CD4-positive, alpha-beta T cell (primary cell): Measurements from ENCODE around the gene MSMB. TPM values are rescaled to one million over a fixed set of nuclear protein-coding genes. Genes with fewer than 3 reads are reported as not detected.

Experiments used
- ATAC-seq: fragments of 200-7000 bp; cut with Tn5 transposase; one replicate; pipeline ENCODE4 v1.10.0; 2022; ENCODE audit warnings: mild to moderate bottlenecking; ENCODE audit not compliant: poor library complexity
- CTCF ChIA-PET: fragments of 350-600 bp; sonication (Branson Sonifier 250); formaldehyde crosslinking; loops from one replicate; lab custom pipeline; 2021; ENCODE audit warnings: antibody characterized with exemption, inconsistent platforms; lab: Charles Lee
- POLR2A ChIA-PET: fragments of 350-600 bp; sonication (Branson Sonifier 250); formaldehyde crosslinking; loops from one replicate; lab custom pipeline; 2021; ENCODE audit warnings: antibody characterized with exemption, inconsistent platforms; lab: Charles Lee
- DNase-seq, 14 experiments: peaks; one replicate each; pipeline ENCODE4 v3.0.0-alpha.2; 2013 to 2020; ENCODE audit warnings: mixed read lengths in 2 of 14
- H3K27ac ChIP-seq, 2 donors: one replicate each; pipeline versions ENCODE4 v1.5.1 to v1.7.0; 2013; ENCODE audit warnings: low read length in 2 of 2, low read depth in 1 of 2, mild to moderate bottlenecking in 1 of 2
- H3K27me3 ChIP-seq, 2 experiments: 1 replicate in 1 of 2; 2 replicates in 1 of 2; pipeline versions ENCODE4 v1.6.1 to v1.7.0; 2013; ENCODE audit warnings: low read length in 2 of 2, control low read depth in 1 of 2, mild to moderate bottlenecking in 1 of 2, moderate library complexity in 1 of 2; ENCODE audit not compliant: insufficient read depth in 2 of 2, control insufficient read depth in 1 of 2
- H3K36me3 ChIP-seq: one replicate; pipeline ENCODE4 v1.6.1; 2013; ENCODE audit warnings: low read length, control low read depth; ENCODE audit not compliant: insufficient read depth
- H3K4me1 ChIP-seq: one replicate; pipeline ENCODE4 v1.6.1; 2013; ENCODE audit warnings: low read length, control low read depth; ENCODE audit not compliant: insufficient read depth
- H3K4me3 ChIP-seq: one replicate; pipeline ENCODE4 v1.5.1; 2013; ENCODE audit warnings: mild to moderate bottlenecking, low read length, moderate library complexity
- H3K9me3 ChIP-seq, 2 experiments: 1 replicate in 1 of 2; 2 replicates in 1 of 2; pipeline versions ENCODE4 v1.6.1 to v1.7.0; 2013; ENCODE audit warnings: low read length in 2 of 2, mild to moderate bottlenecking in 2 of 2, control low read depth in 1 of 2, moderate library complexity in 1 of 2; ENCODE audit not compliant: control insufficient read depth in 1 of 2, insufficient read depth in 1 of 2
- H3K27ac Mint-ChIP-seq: one replicate; pipeline ENCODE4 v1.8.0; 2020; ENCODE audit warnings: mixed read lengths
- H3K27me3 Mint-ChIP-seq: one replicate; pipeline ENCODE4 v1.8.0; 2021; ENCODE audit warnings: mixed read lengths
- H3K36me3 Mint-ChIP-seq: one replicate; pipeline ENCODE4 v1.8.0; 2021; ENCODE audit warnings: low read depth, mixed read lengths
- H3K4me1 Mint-ChIP-seq: one replicate; pipeline ENCODE4 v1.8.0; 2021; ENCODE audit warnings: low read depth, mixed read lengths
- H3K4me3 Mint-ChIP-seq: one replicate; pipeline ENCODE4 v1.8.0; 2020; ENCODE audit warnings: mild to moderate bottlenecking, mixed read lengths
- H3K9me3 Mint-ChIP-seq: one replicate; pipeline ENCODE4 v1.8.0; 2020; ENCODE audit warnings: mixed read lengths
- CTCF ChIP-seq: fragments of 200-600 bp; IDR thresholded peaks from one replicate; pipeline ENCODE4 v1.8.0; 2022; ENCODE audit warnings: antibody characterized with exemption, mild to moderate bottlenecking
- intact Hi-C, 2 experiments: fragments of 100-400 bp; cut with DNase I in 1 of 2; cut with micrococcal nuclease in 1 of 2; formaldehyde crosslinking; loops; one replicate each; pipeline versions ENCODE4 v1.15.1 to v1.9.0; 2023 to 2025; cut with DNase I, micrococcal nuclease
- total RNA-seq, 174 experiments: library from RNA in 2 of 174; stranded (reverse) in 2 of 174; gene quantifications; one replicate each; pipeline ENCODE4 v1.2.3 and lab custom pipeline; 2021 to 2026

The MSMB gene
- total RNA-seq, 2 experiments from 2014 or later, result not detected

- Mint-ChIP-seq H3K4me1 (peaks cover 51% of the 10 kb centered on the region), H3K27me3 (no peaks in the 10 kb centered on the region), H3K9me3 (no peaks in the 10 kb centered on the region), H3K4me3 (no peak overlapping the region), H3K27ac (peak overlapping the region; percentile 65), H3K36me3 (peaks cover 55% of the 10 kb centered on the region)
- no peak overlapping the region for H3K4me3 ChIP-seq
- peaks cover 21% of the 10 kb centered on the region for H3K4me1 ChIP-seq
- DNase-seq (no peak), ATAC-seq (no peak)
- no peak overlapping the region for H3K27ac ChIP-seq
- TF ChIP-seq CTCF, result no peak
- ChIA-PET CTCF (no interaction called here), POLR2A (no interaction called here)
- no peaks in the 10 kb centered on the region for H3K27me3 ChIP-seq
- H3K36me3 ChIP-seq, result peaks cover 57% of the 10 kb centered on the region
- H3K9me3 ChIP-seq, result no peaks in the 10 kb centered on the region
- intact Hi-C loops, result no loop called here
Measured at GRCh38 chr10:46016190-46016589, 29.9 kb downstream of the MSMB start.

- H3K27ac ChIP-seq, result no peak overlapping the region
- H3K4me1 ChIP-seq, result peaks cover 16% of the 10 kb centered on the region
- Mint-ChIP-seq H3K27ac (peak overlapping the region; percentile 65), H3K4me3 (no peak overlapping the region), H3K36me3 (peaks cover 67% of the 10 kb centered on the region), H3K9me3 (no peaks in the 10 kb centered on the region), H3K4me1 (peaks cover 37% of the 10 kb centered on the region), H3K27me3 (no peaks in the 10 kb centered on the region)
- H3K4me3 ChIP-seq, result no peak overlapping the region
- DNase-seq (no peak), ATAC-seq (no peak)
- peaks cover 70% of the 10 kb centered on the region for H3K36me3 ChIP-seq
- ChIA-PET CTCF (interaction anchor here (0.8 kb wide), 1 partner anchor 41 kb away, joined by 3 read pairs; no protein-coding TSS in a partner anchor), POLR2A (no interaction called here)
- H3K9me3 ChIP-seq, result no peaks in the 10 kb centered on the region
- H3K27me3 ChIP-seq, result no peaks in the 10 kb centered on the region
- TF ChIP-seq CTCF, result no peak
- intact Hi-C loops, result no loop called here
Measured at GRCh38 chr10:46014683-46015405, 31.2 kb downstream of the MSMB start.

- DNase-seq (no peak), ATAC-seq (no peak)
- Mint-ChIP-seq H3K9me3 (no peaks in the 10 kb centered on the region), H3K27ac (peak overlapping the region; percentile 65), H3K4me1 (peaks cover 31% of the 10 kb centered on the region), H3K36me3 (peaks cover 73% of the 10 kb centered on the region), H3K27me3 (no peaks in the 10 kb centered on the region), H3K4me3 (no peak overlapping the region)
- ChIA-PET CTCF (interaction anchor here (0.8 kb wide), 1 partner anchor 41 kb away, joined by 3 read pairs; no protein-coding TSS in a partner anchor), POLR2A (no interaction called here)
- H3K36me3 ChIP-seq, result peaks cover 75% of the 10 kb centered on the region
- no peaks in the 10 kb centered on the region for H3K9me3 ChIP-seq
- H3K4me1 ChIP-seq, result peaks cover 12% of the 10 kb centered on the region
- no peak overlapping the region for H3K27ac ChIP-seq
- no peak for TF ChIP-seq CTCF
- H3K27me3 ChIP-seq, result no peaks in the 10 kb centered on the region
- H3K4me3 ChIP-seq, result no peak overlapping the region
- intact Hi-C loops, result no loop called here
Measured at GRCh38 chr10:46014206-46014605, 31.9 kb downstream of the MSMB start.
